Stimulated activated CD4-positive, alpha-beta T cell treated with anti-CD3 and anti-CD28 coated beads, Interleukin-4, amount 100 ng/mL, for 48 hours (primary cell): ENCODE measurements around the gene TRIM51G.
"Not testable (repeated sequence)": the region's sequence is repeated elsewhere in the genome, so short reads cannot be mapped to it uniquely, and the experiment has no call there.

Source experiments
- DNase-seq, 2 donors: peaks; one replicate each; pipeline ENCODE4 v3.0.0-alpha.2; 2020; ENCODE audit warnings: low read depth in 2 of 2

TRIM51G gene, protein sequence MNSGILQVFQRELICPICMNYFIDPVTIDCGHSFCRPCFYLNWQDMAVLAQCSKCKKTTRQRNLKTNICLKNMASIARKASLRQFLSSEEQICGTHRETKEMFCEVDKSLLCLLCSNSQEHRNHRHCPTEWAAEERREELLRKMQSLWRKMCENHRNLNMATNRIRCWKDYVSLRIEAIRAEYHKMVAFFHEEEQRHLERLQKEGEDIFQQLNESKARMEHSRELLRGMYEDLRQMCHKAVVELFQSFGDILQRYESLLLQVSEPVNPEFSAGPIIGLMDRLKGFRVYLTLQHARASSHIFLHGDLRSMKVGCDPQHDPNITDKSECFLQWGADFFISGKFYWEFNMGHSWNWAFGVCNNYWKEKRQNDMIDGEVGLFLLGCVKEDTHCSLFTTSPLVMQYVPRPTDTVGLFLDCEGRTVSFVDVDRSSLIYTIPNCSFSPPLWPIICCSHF

GRCh38 chr11:48983785-48984184, at the start of gene TRIM51G:
TRIM51G (minus strand) TSS chr11:48983885; CDS start chr11:48981695, 2,190 bp downstream.
- not testable (repeated sequence) for DNase-seq

DNA sequence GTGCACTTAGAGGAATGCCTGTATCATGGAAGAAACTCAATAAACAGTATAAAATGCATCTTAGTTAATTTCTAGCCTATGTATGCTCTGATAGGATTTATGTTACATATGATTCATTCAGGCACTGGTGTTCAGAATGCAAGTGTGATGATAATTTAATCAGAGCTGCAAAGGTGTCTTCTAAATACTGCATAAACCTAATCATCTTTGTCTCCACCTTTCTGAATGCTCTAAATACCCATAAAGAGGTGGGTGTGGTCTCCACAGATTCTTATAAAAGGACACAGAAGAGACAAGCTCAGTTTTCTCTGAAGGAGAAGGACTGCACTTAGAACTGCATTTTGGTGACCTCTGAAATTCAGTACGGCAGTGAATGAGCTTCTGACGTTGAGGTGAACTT, 44.8 kb upstream of the TRIM51G start, which contains the start of gene TRIM49B:
Gene TRIM49B, plus strand, starts transcription at position 301 of the 400 bp plus-strand sequence. CDS start 2,777 bp downstream, outside the sequence.
- not testable (repeated sequence) for DNase-seq

GRCh38 chr11:48968592-48968991, 15.1 kb downstream of the TRIM51G start:
- not testable (repeated sequence) for DNase-seq

GRCh38 chr11:48955315-48956049, 28.2 kb downstream of the TRIM51G start:
- DNase-seq, result not testable (repeated sequence)

- not testable (repeated sequence) for DNase-seq
Measured at GRCh38 chr11:48945796-48946195, 37.9 kb downstream of the TRIM51G start.
